Ectodermal cell (in vitro differentiated cells): ENCODE data around the gene HOMER2.
"Not testable (repeated sequence)": the region's sequence is repeated elsewhere in the genome, so short reads cannot be mapped to it uniquely, and the experiment has no call there.

Experiments
- H3K27ac ChIP-seq: 2 replicates; pipeline ENCODE4 v1.7.0; 2013; ENCODE audit warnings: mild to moderate bottlenecking, low read depth, low read length; ENCODE audit not compliant: insufficient read depth, poor library complexity, severe bottlenecking
- H3K27me3 ChIP-seq: 2 replicates; pipeline ENCODE4 v1.7.0; 2013; ENCODE audit warnings: mild to moderate bottlenecking, low read length; ENCODE audit not compliant: insufficient read depth, control insufficient read depth, poor library complexity, severe bottlenecking
- H3K36me3 ChIP-seq: one replicate; pipeline ENCODE4 v1.7.0; 2013; ENCODE audit warnings: low read length; ENCODE audit not compliant: control insufficient read depth, insufficient read depth
- H3K4me1 ChIP-seq: one replicate; pipeline ENCODE4 v1.7.0; 2013; ENCODE audit warnings: low read length; ENCODE audit not compliant: control insufficient read depth, insufficient read depth
- H3K4me3 ChIP-seq: 2 replicates; pipeline ENCODE4 v1.7.0; 2013; ENCODE audit warnings: low read depth, low read length, control low read depth; ENCODE audit not compliant: insufficient read depth
- H3K9me3 ChIP-seq: 2 replicates; pipeline ENCODE4 v1.7.0; 2013; ENCODE audit warnings: mild to moderate bottlenecking, low read length, moderate library complexity; ENCODE audit not compliant: control insufficient read depth
- WGBS, 2 experiments: methylation state at CpG; one replicate each; pipeline ENCODE4 v1.1.7; 2013; ENCODE audit warnings: missing lambda C conversion rate in 2 of 2; 5-methylcytosine and 5-hydroxymethylcytosine counted together

Gene HOMER2

DNA sequence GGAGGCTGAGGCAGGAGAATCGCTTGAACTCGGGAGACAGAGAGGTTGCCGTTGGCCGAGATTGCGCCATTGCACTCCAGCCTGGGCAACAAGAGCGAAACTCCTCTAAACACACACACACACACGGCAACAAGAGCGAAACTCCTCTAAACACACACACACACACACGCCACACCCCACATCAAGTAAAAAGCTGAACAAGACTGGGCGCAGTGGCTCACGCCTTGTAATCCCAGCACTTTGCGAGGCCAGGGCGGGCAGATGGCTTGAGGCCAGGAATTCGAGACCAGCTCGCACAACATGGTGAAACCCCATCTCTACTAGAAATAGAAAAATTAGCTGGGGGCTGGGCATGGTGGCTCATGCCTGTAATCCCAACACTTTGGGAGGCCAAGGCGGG is 49.0 kb downstream of the HOMER2 start:
- WGBS, 2 experiments: 87 to 93% methylated on average over 16 of the region's 16 CpGs
- Histone ChIP-seq H3K4me1 (no peaks in the 10 kb centered on the region), H3K36me3 (no peaks in the 10 kb centered on the region), H3K9me3 (no peaks in the 10 kb centered on the region), H3K27me3 (no peaks in the 10 kb centered on the region), H3K27ac (no peak overlapping the region), H3K4me3 (no peak overlapping the region)

DNA sequence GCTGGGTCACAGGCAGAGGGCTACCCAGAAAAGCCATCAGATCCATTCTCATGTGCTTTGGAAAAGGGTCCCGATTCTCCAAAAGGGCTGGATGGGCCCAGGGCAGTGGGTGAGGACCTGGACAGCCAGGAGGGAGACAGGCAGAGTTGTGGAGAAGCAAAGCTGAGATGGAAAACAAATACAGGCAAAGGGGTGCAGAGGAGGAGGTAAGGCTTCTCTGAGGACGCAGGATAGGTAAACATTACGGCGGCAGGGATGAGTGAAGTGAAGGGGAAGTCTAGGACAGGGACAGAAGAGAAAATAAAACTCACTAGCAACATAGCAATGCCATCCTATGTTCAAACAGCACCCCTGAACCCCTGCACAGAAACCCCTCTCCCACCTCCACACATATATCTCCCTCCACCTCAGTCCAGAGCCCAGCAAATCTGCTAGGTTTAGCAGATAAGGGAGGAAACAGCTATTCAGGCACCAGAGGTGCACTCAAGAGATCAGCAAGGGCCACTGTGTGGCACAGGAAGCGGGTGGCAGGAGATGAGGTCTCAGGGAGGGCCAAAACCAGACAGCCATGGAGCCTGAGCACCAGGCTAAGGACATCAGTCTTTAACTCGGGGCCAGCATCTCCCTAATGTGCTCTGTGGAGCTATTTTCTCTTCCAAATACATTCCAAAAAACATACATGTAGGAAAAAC is 51.3 kb downstream of the HOMER2 start:
- H3K27ac ChIP-seq: no peak overlapping the region
- WGBS, 2 experiments: 77 to 85% methylated on average over 6 of the region's 6 CpGs
- H3K4me3 ChIP-seq: no peak overlapping the region

DNA sequence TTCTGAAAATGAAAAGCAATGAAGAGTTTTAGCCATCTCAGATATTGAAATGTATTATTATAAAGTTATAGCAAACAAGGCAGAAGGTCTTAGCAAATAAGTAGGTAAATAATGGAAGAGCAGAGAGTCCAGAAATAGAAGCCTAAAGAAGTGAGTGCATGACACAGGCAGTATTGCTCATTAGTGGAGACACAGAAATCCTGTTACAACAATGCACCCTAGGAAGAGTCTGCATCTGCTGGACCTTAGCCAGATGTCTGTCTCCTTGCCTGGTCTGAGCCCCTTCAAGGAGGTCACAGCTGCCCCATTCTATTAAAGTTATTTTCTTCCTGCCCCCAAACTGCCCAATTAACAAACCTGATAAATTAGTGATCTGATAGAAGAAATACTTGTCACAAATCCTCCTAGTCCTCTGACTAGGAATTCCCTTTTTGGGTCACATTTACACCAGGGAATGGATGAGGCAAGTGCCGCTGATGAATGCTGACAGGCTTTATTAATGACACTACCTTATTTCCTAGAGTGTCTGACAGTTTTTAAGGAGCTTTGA is 51.9 kb downstream of the HOMER2 start:
- H3K4me1 ChIP-seq: no peaks in the 10 kb centered on the region
- 0% methylated on average over 1 of the region's 1 CpG; no CpG with 5 or more reads in 1 of the 2 experiments for WGBS, 2 experiments
- H3K36me3 ChIP-seq: no peaks in the 10 kb centered on the region
- H3K27ac ChIP-seq: no peak overlapping the region
- H3K27me3 ChIP-seq: no peaks in the 10 kb centered on the region
- no peaks in the 10 kb centered on the region for H3K9me3 ChIP-seq
- H3K4me3 ChIP-seq: no peak overlapping the region

More for the DNA sequence above, 51.3 kb downstream of the HOMER2 start:
- no peaks in the 10 kb centered on the region for H3K27me3 ChIP-seq
- no peaks in the 10 kb centered on the region for H3K4me1 ChIP-seq
- H3K9me3 ChIP-seq: no peaks in the 10 kb centered on the region
- H3K36me3 ChIP-seq: no peaks in the 10 kb centered on the region

DNA sequence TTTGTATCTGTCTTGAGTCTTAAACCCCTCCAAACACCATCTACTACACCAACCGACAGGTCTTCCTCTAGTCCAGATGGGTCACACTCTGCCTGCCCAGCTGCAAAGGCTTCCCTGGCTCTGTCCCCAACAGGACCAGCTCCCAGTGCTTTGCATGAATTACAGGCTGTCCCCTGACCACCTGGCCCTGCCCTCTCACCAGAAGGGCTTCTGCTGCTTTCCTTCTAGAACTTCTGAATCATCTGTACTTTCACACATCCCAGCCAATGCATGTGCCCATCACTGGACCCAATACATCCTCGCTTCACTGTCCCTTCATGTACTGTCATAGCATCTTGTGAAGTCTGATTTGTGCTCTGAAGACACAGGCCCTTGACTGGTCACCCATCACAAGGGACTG is 53.6 kb downstream of the HOMER2 start:
- Histone ChIP-seq H3K4me3 (no peak overlapping the region), H3K4me1 (no peaks in the 10 kb centered on the region), H3K9me3 (no peaks in the 10 kb centered on the region), H3K27ac (no peak overlapping the region), H3K36me3 (no peaks in the 10 kb centered on the region), H3K27me3 (no peaks in the 10 kb centered on the region)
- 91 to 94% methylated on average over 2 of the region's 2 CpGs for WGBS, 2 experiments

DNA sequence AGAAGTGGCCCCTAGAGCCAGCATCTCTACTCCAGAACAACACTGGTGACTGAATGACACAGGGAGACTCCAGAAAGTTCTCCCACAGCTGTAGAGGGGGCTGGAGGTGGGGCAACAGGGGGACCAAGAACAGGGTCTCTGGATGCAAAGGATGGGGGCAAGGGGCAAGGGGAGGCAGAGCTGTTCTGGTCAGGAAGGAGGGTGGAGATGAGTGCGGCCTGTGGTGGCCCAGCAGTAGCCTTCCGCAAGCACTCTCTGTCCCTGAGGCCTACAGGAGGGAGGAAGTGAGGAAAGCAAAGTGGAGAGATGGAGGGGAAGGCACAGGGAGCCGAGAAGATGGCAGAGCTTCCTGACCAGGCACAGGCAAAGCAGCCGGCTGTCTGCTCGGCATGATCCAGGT is 56.5 kb downstream of the HOMER2 start:
- 95 to 96% methylated on average over 5 of the region's 5 CpGs for WGBS, 2 experiments
- Histone ChIP-seq H3K27ac (no peak overlapping the region), H3K4me1 (no peaks in the 10 kb centered on the region), H3K27me3 (no peaks in the 10 kb centered on the region), H3K9me3 (no peaks in the 10 kb centered on the region), H3K4me3 (no peak overlapping the region), H3K36me3 (no peaks in the 10 kb centered on the region)

DNA sequence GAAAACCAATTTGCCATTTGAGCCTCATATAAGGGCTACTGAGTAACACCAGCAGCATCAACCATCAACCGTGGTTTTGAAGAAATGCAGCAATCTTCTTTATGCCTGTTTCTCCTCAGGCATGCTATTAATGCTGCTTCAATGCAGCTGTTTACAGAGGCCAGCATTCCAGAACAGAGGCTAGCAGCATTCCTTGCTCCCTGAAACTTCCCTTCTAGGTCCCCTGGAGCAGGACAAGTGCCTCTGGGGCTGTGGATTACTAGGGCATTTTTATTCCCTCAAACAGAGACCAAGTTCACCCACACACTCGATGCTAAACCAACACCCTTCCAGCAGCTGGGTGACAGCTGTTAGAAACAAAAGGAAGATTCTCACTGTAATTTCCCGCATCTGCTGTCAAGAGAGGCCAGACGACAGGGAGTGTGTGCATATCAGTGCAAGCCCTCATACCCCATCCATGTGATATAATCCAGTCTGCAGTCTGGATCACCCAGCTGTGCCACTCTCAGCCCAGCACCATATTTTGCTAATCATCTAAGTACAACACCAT is 57.5 kb downstream of the HOMER2 start:
- no peak overlapping the region for H3K27ac ChIP-seq

DNA sequence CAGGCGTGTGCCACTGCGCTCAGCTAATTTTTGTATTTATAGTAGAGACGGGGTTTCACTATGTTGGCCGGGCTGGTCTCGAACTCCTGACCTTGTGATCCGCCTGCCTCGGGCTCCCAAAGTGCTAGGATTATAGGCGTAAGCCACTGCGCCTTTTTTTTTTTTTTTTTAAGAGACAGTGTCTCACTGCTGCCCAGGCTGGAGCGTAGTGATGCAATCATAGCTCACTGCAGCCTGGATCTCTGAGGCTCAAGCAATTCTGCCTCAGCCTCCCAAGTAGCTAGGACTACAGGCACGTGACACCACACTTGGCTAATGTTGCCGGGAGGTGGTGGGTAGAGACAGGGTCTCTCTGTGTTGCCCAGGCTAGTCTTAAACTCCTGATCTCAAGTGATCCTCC is 59.0 kb downstream of the HOMER2 start:
- not testable (repeated sequence) for H3K4me3 ChIP-seq, H3K4me1 ChIP-seq, H3K27me3 ChIP-seq, H3K9me3 ChIP-seq, H3K27ac ChIP-seq, H3K36me3 ChIP-seq
- 90 to 93% methylated on average over 12 of the region's 12 CpGs for WGBS, 2 experiments

More for the DNA sequence above, 57.5 kb downstream of the HOMER2 start:
- Histone ChIP-seq H3K4me3 (no peak overlapping the region), H3K9me3 (no peaks in the 10 kb centered on the region), H3K4me1 (no peaks in the 10 kb centered on the region), H3K27me3 (no peaks in the 10 kb centered on the region), H3K36me3 (no peaks in the 10 kb centered on the region)
- WGBS, 2 experiments: 19 to 35% methylated on average over 4 of the region's 4 CpGs

DNA sequence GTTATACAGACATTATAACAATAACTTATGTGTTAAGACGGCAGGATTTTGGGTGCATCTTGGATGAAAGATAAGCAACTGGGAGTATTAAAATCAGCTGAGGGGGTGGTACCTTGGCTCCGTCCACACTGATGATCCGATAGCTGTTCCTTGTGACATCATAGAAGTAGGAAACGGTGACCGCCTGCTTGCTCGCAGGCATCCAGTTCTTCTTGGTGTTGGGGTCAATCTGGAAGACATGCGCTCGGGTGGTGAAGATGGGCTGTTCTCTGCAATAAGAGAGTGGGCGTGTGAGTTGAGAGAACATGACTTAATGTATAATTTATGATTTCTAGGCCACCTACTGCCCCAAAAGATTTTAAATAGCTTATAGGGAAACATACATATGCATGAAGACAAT is 59.9 kb downstream of the HOMER2 start:
- Histone ChIP-seq H3K27me3 (no peaks in the 10 kb centered on the region), H3K4me3 (no peak overlapping the region), H3K27ac (no peak overlapping the region), H3K4me1 (no peaks in the 10 kb centered on the region), H3K9me3 (no peaks in the 10 kb centered on the region), H3K36me3 (no peaks in the 10 kb centered on the region)
- 97% methylated on average over 8 to 9 of the region's 9 CpGs for WGBS, 2 experiments

DNA sequence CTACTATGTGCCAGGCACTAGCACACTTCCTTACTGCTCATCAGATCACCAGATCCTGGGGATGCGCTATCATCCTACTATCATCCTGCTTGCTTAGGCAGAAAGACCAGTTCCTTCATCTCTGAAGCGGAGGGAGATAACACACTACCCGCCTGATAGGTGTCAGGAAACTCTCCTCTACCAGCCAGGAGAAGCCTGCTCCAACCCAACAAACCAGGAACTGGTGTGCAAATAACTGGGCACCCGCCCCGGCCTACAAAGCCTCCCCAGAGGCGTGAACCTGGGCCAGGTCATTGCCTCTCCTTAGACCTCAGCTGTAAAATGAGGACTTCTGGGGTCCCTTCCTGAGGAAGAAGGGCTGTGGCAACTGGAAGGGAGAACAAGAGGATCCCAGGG is 61.5 kb downstream of the HOMER2 start:
- Histone ChIP-seq H3K27ac (no peak overlapping the region), H3K27me3 (no peaks in the 10 kb centered on the region), H3K4me1 (no peaks in the 10 kb centered on the region), H3K4me3 (no peak overlapping the region), H3K9me3 (no peaks in the 10 kb centered on the region), H3K36me3 (no peaks in the 10 kb centered on the region)
- 92 to 98% methylated on average over 6 of the region's 6 CpGs for WGBS, 2 experiments

DNA sequence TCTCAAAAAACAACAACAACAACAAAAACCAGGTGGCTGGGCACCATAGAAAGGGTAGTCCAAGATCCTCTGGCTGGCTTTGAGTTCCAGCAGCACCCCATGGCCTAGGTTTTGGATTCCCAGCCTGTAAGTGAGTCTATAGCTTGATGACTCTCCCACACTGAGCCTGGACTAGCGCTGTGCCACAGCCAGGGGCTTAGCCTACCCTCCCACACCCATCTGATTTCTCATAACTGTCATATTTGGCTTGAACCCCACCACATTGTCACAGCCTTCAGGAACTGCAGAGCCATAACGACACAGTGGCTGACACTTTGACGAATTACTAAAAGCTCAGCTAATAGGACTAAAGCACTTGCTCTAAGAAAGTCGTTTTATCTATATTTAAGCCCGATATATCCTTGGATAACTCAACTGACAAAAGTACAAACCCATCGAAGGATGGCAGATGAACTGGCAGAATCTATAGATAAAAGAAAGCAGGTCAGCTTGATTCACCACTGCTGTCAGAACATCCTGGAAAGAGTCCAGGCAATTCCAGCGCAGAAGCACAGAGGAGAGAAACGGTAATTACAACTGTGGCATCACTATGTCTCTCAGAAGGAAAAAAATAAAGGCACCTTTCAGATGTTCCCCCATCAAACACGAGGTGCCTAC is 62.1 kb downstream of the HOMER2 start:
- H3K36me3 ChIP-seq: no peaks in the 10 kb centered on the region
- H3K27ac ChIP-seq: no peak overlapping the region
- WGBS, 2 experiments: 91 to 93% methylated on average over 9 of the region's 9 CpGs
- H3K4me3 ChIP-seq: no peak overlapping the region
- no peaks in the 10 kb centered on the region for H3K27me3 ChIP-seq
- no peaks in the 10 kb centered on the region for H3K4me1 ChIP-seq
- no peaks in the 10 kb centered on the region for H3K9me3 ChIP-seq
